Stimulated activated CD8-positive, alpha-beta memory T cell treated with anti-CD3 and anti-CD28 coated beads, Interleukin-15, amount 100 ng/mL, for 24 hours (primary cell): ENCODE results near the gene PRSS57.

Source experiments
- DNase-seq: peaks from one replicate; pipeline ENCODE4 v3.0.0-alpha.2; 2020; ENCODE audit warnings: low read depth

Gene PRSS57

GRCh38 chr19:652467-653389 is 42.5 kb downstream of the PRSS57 start:
- no peak for DNase-seq

GRCh38 chr19:651991-652390 is 43.3 kb downstream of the PRSS57 start:
- DNase-seq = no peak

- no peak for DNase-seq
Measured at GRCh38 chr19:651114-651818, 44.0 kb downstream of the PRSS57 start.

- no peak for DNase-seq
Measured at GRCh38 chr19:650121-650520, 45.1 kb downstream of the PRSS57 start.

- no peak for DNase-seq
Measured at GRCh38 chr19:648904-649801, 46.1 kb downstream of the PRSS57 start.

GRCh38 chr19:648305-648704 is 46.9 kb downstream of the PRSS57 start:
- no peak for DNase-seq

GRCh38 chr19:647566-648284 is 47.5 kb downstream of the PRSS57 start:
- DNase-seq = no peak

- DNase-seq = no peak
Measured at GRCh38 chr19:646779-647565, 48.3 kb downstream of the PRSS57 start.

GRCh38 chr19:645912-646778 is 49.1 kb downstream of the PRSS57 start:
- no peak for DNase-seq

GRCh38 chr19:644789-645188 is 50.5 kb downstream of the PRSS57 start:
- DNase-seq = no peak

GRCh38 chr19:644363-644762 is 50.9 kb downstream of the PRSS57 start:
- no peak for DNase-seq

GRCh38 chr19:643736-644135 is 51.5 kb downstream of the PRSS57 start:
- DNase-seq = no peak

GRCh38 chr19:642767-643727 is 52.2 kb downstream of the PRSS57 start:
- no peak for DNase-seq

GRCh38 chr19:641702-642101 is 53.5 kb downstream of the PRSS57 start:
- DNase-seq = no peak

- no peak for DNase-seq
Measured at GRCh38 chr19:640606-641189, 54.6 kb downstream of the PRSS57 start.

- DNase-seq = no peak
Measured at GRCh38 chr19:640161-640558, 55.1 kb downstream of the PRSS57 start.

- peak; percentile 94 for DNase-seq
Measured at GRCh38 chr19:639253-640160, 55.7 kb downstream of the PRSS57 start, which contains the start of gene FGF22. Gene FGF22, plus strand, starts transcription at chr19:639879. Its CDS starts 47 bp downstream, at chr19:639926.
